HG03520 (cell line): ENCODE measurements around the gene MME.
"Not testable (repeated sequence)": the region's sequence is repeated elsewhere in the genome, so short reads cannot be mapped to it uniquely, and the experiment has no call there.

Experiments used
- ATAC-seq: cut with Tn5 transposase; IDR thresholded peaks from one replicate; pipeline ENCODE4 v1.9.1; 2021; ENCODE audit warnings: mild to moderate bottlenecking, moderate library complexity; ENCODE audit not compliant: unreplicated experiment

Gene MME

DNA sequence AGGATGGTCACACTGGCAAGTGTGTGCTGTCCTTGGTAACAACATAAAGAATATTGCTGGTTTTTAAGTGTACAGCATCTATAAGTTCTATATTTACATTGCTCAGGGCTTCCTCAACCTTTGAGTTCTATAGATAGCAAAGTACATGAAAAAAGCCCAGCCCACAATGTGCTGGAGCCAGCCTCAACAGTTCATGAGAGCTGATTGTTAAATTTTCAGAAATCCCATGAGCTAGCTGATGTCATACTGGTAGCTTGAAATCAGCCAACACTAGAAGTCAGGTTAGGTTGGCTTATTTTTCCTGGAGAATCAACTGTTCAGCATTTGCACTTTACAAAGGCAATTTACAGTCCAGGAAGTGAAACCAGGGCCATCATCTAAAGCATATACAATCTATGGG lies 110.6 kb downstream of the MME start:
- ATAC-seq = no peak

DNA sequence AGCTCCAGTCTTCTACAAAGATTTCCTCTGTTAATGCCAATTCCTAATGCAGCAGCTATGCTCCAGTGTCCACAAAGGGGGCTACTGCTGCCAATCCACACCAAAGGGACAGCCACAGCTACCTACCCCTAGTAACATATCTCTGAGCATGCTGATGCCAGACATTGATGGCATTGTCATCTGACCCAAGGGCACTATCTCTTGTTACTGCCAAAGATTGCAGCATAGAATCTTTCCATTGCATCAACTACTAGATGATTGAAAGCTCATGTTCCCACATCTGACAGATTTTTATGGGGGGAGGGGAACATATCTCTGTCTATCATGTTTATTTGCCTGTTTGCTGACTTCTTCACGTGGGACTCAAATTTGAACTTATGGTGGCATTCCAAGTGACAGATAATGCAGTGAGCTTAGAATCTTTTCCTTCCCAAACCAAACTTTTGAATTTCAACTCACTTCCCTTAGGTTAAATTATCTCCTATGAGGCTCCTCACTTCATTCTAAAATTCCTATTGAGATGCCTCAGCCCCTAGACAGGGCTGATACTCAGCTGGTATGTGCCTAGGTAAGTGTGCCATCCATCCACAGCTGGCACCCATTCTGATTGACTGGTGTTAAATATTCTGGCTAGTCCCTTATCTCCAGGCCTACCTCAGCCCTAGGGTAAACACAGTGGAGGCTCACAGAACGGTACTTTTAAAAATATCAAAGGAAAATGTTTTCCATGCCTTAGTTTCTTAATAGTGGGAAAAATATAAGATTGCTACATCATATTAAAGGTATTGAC lies 113.0 kb downstream of the MME start:
- ATAC-seq = no peak

- no peak for ATAC-seq
Observed at GRCh38 chr3:155193868-155194267, 113.7 kb downstream of the MME start.

- ATAC-seq = no peak
Observed at GRCh38 chr3:155194973-155195957, 115.1 kb downstream of the MME start.

GRCh38 chr3:155196131-155197021 lies 116.3 kb downstream of the MME start:
- no peak for ATAC-seq

GRCh38 chr3:155197786-155198185 lies 117.7 kb downstream of the MME start:
- ATAC-seq = no peak

- ATAC-seq = no peak
Observed at GRCh38 chr3:155202626-155203025, 122.5 kb downstream of the MME start.

DNA sequence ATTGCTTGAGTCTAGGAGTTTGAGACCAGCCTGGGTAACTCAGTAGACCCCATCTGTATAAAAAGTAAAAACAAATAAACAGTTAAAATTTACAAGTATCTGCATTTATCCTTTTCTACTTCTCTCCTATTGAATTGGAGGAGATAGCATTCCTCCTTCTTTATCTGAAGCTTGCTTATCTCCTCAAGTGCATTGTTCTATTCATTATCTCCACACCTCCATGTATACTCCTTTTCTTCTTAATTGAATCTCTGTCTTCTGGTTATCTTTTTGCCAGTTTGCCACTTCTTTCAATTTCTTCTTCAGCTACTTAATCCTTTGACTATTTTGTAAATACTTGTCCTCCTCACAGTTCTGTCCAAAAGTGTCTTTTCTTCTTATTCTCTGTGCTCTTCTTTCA lies 124.7 kb downstream of the MME start:
- no peak for ATAC-seq

DNA sequence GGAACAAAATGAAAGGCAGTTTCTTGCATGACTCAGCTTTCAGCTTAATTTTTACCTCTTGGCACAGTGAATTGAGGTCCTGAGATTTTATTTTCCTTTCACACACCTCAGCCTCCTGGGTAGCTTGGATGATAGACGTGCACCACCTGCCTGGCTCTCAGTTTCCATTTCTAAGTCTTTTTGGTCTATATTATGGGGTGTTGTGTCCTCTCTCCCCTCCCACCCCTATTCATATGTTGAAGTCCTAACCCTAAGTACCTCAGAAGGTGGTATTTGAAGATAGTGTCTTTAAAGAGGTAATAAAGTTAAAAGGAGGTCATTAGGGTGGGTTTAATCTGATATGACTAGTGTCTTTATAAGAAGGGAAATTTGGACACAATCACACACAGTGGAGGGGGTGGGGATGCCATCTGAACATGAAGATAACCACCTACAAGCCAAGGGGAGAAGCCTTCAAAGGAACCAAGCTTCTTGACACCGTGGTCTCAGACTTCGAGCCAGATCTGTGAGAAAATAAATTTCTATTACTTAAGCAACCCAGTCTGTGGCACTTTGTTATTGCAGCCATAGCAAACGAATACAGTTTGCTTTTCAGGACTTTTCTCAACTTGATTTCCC lies 128.2 kb downstream of the MME start:
- no peak for ATAC-seq

DNA sequence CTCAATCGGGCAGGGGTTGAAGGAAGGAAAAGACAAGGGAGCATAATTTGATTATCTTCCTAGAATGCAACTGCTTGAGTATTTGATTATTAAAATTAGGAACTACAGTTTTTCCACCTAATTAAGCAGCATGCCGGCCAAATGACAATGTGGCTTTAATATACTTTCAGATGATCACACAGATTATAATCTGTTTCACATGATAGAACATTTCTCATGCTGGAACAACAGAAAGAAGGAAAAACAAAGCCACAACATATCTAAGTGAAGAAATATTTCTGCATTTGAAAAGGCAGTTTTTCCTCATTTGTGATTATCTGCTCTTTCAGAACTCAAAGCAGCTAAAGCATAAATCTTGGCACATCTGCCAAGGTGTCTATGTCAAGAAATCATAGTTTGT lies 130.6 kb downstream of the MME start:
- ATAC-seq = no peak

- ATAC-seq = no peak
Observed at GRCh38 chr3:155211266-155211665, 131.1 kb downstream of the MME start.

- ATAC-seq = no peak
Observed at GRCh38 chr3:155211940-155212339, 131.8 kb downstream of the MME start.

DNA sequence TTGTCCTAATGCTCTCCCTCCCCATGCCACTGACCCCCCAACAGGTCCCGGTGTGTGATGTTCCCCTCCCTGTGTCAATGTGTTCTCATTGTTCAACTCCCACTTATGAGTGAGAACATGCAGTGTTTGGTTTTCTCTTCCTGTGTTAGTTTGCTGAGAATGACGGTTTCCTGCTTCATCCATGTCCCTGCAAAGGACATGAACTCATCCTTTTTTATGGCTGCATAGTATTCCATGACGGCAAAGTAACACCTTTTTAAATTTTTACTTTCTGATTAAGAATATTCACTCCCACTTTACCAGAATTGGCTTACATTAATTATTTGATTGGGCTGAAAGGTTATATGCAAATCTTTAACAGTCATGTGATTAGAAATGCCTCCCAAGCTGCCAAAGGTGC lies 135.9 kb downstream of the MME start:
- not testable (repeated sequence) for ATAC-seq

GRCh38 chr3:155217591-155217990 lies 137.5 kb downstream of the MME start:
- no peak for ATAC-seq

- no peak for ATAC-seq
Observed at GRCh38 chr3:155218462-155218861, 138.3 kb downstream of the MME start.

GRCh38 chr3:155219106-155219505 lies 139.0 kb downstream of the MME start:
- ATAC-seq = no peak

DNA sequence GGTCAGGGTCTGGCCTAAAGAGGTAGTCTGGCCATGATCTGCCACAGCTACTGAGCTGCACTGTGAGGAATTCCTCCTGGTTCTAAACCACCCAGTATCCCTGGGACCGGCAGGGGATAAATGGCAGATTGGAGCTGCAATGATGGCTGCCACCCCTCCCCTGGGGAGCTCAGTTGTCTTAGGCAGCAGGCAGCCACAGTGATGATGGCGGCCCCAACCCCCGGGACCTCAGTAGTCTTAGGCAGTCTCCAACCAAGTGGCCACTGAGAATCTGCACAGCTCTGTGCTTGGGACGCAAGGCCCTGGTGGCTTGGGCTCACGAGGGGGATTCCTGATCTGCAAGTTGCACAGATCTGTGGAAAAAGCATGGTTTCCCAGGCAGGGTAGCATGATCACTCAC lies 145.3 kb downstream of the MME start:
- ATAC-seq = no peak

- no peak for ATAC-seq
Observed at GRCh38 chr3:155227141-155227540, 147.0 kb downstream of the MME start.

DNA sequence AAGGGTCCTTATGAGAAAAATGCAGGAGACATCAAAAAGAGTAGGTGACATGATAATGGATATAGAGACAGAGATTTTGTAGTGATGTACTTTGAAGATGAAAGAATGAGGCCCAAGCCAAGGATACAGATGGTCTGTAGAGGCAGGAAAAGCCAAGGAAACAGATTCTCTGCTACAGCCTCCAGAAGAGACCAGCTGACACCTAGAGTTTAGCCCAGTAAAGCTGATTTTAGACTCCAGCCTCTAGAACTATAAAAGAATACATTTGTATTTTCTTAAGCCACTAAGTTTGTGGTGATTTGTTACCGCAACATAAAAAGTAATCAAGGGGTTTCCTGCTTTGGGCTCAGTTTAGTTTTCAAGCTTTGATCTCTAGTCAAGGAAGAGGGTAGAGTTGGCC lies 148.6 kb downstream of the MME start:
- no peak for ATAC-seq

- ATAC-seq = no peak
Observed at GRCh38 chr3:155229086-155229485, 149.0 kb downstream of the MME start.
